ENCODE results near the gene HEPN1.

HEPN1 gene

DNA sequence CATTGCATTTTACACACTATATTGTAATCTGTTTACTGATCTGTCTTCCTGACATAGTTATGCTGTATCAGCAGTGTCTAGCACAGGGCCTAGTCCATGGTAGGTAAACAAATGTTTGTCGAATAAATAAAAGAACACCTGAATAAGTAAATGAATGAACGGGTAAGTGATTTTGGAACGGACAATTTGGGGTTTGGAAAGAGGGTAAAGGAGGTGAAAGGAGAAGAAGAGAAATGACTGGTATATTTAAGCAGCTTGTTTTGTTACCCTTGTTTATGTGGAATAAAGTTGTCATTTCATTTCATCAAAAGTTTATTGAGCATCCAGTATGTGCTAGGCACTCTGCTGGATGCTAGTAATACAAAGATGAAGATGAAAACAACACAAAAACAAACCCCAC lies at the start of gene HEPN1:
Gene HEPN1 (plus strand): TSS at position 301 of the 400 bp plus-strand sequence.
- DNase-seq: no peak

DNA sequence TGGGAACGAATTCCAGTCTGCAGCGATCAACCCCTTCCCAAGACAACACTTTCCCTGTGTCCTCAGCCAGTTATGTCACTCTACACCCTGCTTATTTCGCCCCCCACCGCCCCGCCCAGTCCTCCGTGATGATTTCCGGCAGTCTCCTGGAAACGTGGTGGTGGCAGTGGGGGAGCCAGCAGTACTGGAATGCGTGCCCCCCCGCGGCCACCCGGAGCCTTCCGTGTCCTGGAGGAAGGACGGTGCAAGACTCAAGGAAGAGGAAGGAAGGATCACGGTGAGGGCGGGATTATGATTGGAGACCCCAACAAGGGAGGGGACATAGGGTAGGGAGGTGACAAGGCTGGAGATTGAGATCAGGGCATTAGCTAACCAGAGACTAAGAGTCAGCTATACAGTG lies 49.7 kb upstream of the HEPN1 start:
- no peak for DNase-seq

DNA sequence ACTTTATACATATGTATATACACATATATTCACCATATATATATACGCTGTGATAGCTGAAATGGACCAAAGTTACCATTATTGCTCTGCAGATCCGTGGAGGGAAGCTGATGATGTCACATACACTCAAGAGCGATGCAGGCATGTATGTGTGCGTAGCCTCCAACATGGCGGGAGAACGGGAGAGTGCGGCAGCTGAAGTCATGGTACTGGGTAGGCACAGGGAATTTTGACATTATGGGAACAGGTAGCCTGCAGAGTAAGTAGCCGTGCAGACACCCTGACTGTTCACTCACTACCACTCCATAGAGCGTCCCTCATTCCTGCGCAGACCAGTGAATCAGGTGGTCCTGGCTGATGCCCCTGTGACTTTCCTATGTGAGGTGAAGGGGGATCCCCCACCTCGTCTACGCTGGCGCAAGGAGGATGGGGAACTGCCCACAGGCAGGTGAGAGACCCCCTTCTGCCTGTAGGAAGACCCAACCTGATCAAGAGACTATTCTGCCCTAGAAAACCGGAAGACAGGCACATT lies 49.1 kb upstream of the HEPN1 start:
- no peak for DNase-seq

DNA sequence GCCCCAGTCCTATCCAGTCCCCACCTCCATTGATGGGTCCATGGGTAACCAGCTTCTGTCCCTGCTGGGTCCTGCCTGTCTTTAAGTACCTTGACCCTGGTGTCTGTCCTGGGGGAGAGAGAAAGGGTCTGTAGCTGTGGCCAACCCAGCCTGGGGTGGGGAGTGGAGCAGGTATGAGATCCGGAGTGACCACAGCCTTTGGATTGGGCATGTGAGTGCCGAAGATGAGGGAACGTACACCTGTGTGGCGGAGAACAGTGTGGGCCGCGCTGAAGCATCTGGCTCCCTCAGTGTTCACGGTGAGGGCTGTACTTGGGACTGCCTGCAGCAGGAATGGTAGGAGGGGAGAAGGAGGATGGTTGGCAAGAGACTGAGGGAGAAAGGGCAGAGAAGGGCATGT lies 48.6 kb upstream of the HEPN1 start:
- DNase-seq: no peak

DNA sequence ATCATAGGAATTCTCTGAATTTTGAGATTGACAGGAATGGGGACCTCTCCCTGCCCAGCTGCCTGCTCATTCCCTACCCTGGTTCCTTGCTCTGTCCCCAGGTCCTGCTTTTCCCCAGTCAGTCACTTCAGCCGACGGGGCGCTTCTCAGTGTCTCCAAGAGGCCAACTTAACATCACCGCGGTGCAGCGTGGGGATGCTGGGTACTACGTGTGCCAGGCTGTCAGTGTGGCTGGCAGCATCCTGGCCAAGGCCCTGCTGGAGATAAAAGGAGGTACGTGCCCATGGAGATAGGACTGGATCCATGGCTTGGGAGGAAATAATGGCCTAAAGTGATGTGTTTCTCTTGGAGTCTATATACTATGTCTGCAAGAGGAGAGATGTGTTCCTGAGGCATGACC lies 46.8 kb upstream of the HEPN1 start:
- no peak for DNase-seq

DNA sequence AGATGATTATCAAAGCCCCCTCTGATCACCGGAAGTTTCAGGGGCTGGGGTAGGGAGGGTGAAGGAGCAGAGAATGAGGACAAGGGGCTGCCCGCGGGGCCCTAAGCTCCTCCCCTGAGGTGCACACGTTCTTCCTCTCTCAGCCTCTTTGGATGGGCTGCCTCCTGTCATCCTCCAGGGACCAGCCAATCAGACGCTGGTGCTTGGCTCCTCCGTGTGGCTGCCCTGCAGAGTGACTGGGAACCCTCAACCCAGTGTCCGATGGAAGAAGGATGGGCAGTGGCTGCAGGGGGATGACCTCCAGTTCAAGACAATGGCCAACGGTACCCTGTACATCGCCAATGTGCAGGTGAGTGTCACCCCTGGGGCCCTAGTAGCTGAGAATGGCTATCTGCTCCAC lies 46.3 kb upstream of the HEPN1 start:
- DNase-seq: no peak

DNA sequence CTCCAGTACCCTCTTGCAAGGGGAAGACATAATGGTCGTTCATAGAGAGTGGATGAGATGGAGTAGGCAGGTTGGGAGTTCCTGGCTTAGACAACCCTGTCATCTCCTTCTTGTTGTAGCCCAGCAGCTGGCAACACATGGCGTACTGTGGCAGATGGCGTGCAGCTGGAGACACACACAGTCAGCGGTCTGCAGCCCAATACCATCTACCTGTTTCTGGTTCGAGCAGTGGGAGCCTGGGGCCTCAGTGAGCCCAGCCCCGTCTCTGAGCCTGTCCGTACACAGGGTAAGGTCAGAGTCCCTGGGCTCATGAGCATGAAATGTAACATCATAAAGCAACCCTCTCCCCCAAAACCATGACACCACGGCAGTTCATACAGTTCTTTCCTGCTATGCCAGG lies 45.1 kb upstream of the HEPN1 start:
- DNase-seq: no peak

DNA sequence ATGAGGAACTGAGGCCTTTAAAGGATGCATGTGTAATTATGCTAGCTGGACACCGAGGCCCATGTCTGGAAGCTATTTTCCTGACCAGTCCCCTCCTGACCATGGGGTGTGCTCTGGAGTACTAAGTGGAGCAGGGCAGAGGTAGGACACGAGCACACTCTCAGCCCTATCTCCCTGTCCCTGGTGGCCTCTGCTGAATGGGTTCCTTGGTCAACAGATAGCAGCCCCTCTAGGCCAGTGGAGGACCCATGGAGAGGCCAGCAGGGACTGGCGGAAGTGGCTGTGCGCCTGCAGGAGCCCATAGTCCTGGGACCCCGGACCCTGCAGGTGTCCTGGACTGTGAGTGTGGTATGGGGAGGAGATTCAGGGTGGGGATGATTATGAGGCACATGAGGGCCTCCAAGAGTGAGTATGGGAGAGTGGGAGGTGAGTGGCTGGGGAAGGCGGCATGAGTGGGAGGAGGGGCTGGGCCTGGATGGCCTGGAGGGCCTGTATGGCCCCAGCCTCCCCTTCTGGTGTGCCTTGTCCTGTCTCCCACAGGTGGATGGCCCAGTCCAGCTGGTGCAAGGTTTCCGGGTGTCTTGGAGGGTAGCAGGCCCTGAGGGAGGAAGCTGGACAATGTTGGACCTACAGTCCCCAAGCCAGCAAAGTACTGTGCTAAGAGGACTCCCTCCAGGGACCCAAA lies 44.3 kb upstream of the HEPN1 start:
- no peak for DNase-seq

DNA sequence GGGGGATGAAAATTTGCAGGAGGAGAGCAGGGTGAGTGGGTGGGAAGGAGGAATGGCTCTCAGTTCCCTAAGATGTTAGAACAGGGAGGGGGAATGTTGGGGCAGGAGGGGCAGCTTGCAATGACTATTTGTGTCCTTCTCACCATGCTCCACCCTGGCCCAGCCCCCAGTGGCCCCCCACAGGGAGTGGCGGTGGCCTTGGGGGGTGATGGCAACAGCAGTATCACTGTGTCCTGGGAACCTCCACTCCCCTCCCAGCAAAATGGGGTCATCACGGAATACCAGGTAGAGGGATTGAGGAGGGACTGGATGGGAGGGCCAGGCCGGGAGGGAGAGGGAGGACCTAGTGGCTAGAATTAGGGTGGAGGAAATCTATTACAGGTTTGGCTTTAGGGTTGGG lies 43.6 kb upstream of the HEPN1 start:
- no peak for DNase-seq

DNA sequence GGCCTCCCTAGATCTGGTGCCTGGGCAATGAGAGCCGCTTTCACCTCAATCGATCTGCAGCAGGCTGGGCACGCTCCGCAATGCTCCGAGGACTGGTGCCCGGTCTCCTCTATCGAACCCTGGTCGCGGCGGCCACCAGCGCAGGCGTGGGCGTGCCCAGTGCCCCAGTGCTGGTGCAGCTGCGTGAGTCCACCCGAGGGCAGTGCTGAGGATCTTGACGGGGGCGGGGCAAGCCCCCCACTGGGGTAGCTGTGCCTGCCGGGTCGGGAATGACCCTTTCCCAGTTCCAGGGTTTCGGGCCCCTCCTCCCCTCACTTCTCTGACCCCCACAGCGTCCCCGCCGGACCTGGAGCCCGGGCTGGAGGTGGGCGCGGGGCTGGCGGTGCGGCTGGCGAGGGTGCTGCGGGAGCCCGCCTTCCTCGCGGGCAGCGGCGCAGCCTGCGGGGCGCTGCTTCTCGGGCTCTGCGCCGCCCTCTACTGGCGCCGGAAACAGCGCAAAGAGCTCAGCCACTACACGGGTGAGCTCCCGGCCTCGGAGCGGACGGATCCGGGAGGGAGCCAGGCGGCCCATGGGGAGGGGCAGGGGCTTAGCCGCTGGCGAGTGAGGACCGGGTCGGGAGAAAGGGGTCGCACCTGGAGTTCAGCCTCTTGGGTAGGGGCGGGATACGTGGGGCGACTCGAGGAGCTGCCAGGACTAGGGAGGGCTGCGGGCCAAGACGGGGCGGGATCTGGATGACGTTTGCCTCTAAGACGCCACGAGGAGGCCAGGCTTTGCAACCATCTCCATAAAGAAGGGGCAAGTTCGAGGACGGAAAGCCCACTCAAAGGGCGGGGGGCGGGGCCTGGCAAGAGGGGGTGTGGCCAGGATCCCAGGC lies 42.9 kb upstream of the HEPN1 start:
- peak; percentile 81 for DNase-seq

DNA sequence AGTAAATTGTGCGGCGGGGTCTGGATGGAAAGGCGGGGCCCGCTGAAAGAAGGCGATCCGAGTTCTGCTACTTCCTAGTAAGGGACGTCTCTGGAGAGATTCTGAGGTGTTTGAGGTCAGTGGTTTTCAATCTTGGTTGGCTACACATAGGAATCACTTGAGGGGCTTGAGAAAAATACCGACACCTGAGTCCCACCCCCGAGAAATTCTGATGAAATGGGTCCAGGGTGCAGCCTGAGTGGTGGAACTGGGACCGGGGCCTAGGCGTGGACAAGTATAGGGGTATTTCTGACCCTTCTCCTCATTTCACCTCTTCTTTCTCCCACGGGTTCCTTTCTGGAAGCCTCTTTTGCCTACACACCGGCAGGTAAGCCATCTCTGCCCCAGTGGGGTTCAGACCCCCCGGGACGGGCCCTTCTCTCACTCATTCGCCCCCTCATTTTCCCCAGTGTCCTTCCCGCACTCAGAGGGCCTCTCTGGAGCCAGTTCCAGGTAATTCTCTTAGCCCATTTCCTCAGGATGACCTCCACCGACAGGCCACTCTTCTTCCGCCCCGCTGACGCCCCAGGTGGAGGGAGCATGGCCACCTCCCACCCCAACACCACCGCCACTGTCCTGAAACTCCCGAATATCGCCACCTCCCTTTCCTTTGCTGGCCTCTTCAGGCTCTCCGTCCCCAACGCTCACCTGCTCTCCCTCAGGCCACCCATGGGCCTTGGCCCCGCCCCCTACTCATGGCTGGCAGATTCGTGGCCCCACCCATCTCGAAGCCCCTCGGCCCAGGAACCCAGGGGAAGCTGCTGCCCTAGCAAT lies 42.0 kb upstream of the HEPN1 start:
- DNase-seq: no peak

DNA sequence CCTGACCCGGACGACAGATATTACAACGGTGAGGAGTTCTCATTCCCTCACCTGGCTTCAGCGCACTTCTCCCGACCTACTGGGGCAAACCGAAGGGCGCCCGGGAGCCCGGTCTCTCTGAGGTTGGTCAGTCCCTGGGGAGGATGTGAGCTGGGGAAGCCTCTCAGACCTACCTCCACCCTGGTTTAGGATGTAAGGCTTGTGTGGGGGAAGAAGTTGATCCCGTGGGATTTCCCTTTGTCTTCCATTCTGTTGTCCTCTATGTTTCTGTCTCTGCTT lies 41.5 kb upstream of the HEPN1 start:
- no peak for DNase-seq

DNA sequence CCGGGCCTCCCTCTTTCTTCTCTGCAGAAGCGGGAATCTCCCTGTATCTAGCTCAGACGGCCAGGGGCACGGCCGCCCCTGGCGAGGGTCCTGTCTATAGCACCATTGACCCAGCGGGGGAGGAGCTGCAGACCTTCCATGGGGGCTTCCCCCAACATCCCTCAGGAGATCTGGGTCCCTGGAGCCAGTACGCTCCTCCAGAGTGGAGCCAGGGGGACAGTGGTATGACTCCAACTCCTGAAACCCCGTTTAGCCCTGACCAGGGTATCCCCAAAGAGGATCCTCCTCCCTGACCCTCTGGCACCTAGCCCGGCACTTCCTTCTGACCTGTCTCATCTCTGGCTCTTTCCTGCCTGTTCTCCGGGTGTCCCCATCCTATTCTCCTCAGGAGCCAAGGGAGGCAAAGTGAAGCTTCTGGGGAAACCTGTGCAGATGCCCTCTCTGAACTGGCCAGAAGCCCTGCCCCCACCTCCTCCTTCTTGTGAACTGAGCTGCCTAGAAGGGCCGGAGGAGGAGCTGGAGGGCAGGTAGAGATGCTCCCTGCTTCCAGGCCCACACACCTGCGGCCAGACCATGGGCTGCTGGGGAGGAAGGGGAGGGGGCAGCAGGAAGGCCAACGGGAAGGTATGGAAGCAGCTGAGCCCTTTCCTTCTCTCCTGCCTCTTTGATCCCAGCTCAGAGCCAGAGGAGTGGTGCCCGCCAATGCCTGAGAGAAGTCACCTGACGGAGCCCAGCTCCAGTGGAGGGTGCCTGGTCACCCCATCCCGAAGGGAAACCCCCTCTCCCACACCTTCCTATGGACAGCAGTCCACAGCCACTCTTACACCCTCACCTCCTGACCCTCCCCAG lies 40.9 kb upstream of the HEPN1 start:
- DNase-seq: no peak

DNA sequence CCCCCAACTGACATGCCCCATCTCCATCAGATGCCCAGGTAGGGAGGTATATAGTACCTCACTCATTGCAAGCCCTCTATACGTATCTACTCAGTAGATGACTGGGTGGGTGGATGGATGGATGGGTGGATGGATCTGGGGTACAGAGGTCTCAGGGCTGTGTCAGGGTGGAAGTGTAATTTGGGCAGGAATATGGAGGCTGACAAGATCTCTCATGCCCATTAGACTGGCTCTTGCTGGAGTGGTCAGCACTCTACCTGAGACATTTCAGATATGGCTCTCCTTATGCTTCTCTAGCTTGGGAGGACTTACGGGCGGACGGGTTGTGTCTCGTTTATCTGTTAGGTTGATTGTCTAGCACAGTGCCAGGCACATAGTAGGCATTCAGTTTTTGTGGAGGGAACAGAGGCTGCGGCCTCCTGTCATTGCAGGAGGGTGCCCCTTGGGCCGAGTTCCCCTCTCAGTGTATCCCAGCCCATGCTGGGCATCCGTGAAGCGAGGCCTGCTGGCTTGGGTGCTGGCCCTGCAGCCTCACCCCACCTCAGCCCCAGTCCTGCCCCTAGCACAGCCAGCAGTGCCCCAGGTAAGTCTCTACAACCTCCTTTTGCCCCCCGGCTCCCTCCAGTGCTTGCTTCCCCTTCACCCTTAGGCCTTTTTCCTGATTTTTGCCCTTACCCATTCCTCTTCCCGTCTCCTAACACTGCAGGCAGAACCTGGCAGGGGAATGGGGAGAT lies 40.1 kb upstream of the HEPN1 start:
- no peak for DNase-seq

DNA sequence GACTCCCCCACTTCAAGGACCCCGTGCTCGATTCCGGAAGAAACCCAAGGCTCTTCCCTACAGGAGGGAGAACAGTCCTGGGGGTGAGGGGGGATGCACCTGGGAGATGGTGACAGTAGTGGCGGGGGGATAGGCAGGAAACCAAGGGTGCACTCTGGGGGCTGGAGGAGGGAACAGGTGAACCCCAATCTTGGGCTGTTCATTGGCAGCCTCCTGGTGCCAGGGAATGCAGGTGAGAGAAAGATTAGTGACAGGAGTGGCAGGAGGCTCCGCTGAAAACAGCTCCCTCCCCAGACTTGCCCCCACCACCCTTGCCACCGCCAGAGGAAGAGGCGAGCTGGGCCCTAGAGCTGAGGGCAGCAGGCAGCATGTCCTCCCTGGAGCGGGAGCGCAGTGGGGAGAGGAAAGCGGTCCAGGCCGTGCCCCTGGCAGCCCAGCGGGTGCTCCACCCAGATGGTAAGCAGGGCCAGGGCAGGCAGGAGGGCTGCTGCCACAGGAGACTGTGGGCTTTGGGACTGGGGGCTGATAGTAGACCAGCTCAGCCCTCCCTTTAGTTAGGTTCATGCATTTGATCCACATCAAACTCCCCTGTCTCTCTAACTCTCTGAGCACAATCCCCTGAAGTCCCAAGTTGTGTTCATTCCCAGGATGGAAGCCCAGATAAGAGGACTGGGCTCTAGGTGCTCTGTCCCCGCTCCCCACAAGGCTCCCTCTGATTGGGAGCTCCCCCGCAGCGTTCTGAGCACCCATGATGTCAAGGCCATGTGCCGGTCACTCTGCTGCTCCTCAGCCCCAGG lies 39.4 kb upstream of the HEPN1 start:
- no peak for DNase-seq

DNA sequence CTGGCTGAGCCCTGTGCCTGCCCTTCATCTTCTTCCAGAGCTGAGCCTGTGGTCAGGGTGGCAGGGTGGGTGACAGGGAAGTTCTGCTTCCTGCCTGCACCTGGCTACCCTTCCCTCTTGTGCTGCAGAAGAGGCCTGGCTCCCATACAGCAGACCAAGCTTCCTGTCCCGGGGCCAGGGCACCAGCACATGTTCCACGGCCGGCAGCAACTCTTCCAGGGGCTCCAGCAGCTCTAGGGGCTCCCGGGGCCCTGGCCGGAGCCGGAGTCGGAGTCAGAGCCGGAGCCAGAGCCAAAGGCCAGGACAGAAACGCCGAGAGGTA lies 38.8 kb upstream of the HEPN1 start:
- DNase-seq: no peak

DNA sequence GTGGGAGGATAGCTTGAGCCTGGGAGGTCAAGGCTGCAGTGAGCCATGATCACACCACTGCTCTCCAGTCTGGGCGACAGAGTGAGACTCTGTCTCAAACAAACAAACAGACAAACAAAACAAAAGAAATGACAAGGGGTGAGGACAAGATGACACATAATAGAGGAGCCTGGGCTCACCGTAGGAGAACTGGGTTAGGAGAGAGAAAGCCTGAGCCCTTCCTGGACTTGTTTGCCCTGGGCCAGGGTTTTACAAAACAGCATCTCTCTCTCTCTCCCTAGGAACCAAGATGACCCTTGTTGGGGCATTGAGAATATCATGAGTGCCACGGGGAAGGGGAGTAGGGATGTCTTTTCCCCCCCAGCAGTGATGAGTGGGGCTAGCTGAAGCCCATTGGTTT lies 38.1 kb upstream of the HEPN1 start:
- DNase-seq: no peak

DNA sequence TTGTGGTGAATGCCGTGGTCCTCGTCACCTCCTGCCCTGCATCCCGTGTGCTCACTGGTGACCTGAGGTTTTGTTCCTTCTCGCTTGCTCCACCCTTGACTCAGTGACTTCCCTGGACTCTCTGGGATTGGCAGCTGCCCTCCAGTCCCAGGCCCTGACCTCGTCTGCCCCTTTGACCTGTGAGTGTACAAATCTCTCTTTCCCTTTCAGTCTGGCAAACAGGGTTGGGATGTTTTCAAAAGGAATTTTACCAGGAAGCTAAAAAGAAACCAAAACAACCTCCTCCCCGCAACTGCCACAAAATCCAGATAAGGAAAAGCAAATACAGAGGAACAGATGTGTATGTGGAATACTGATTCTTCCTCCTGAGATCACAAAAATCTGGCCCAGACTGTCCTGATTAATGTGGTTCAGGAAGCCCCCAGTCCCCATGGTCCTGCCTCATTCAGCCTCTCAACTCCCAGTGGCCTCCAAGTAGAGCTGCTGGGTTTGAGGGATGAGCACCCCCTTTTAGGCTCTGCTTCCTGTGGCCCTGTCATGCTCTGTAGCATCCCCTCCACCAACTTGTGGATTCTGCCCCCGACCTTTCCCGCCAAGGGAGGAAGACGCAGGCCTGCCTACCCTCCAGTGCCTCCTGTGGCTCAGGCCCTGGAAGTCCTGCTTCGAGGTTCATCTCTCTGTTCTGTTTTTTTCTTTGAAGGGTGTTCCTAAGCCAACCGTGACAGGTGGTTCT lies 36.5 kb upstream of the HEPN1 start:
- DNase-seq: no peak

DNA sequence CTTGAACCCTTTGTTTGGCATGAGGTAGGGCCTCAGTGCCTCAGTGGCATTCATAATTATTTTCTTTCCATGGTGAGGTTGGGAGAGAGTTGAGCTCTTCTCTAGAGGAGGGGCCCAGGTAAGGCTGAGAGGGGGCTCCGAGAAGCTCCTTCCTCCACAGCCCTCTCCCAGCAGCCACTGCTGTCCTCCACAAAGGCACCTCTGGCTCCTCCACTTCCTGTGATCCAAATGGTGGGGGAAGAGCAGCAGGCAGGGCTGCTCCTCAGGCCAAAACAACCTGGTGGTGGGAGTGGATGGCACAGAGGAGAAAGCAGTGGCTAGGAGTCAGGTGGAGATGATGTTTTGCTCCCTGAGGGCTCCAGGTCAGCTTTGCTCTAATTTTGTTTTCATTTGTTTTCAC lies 34.7 kb upstream of the HEPN1 start:
- no peak for DNase-seq

DNA sequence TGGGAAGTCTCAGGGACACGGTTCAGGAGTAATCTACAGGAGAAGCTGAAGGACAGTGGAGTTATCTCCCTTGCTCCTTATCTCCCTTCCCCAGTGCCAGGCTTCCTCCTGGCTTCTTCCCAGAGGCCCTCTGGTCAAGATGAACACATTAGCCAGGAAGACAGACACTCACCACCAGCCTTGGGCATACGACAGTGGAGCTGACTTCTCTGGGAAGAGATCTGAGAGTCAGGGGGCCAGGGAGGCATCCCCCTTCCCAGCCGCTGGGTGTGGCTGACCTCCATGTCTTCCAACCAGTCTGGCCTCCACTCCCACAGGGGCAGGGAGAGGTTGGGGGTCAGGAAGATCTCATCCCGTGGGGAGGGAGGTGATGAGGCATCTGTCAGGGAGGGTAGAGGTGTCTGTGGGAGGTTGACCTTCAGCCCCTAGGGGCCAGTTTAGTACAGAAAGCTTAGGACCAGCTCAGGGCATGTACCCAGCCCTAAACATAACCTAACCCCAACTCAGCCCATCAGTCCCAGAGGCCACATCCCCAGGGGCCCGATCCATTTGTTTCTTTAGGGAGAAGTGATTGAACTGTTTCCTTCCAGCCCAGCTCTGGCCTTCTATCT lies 34.1 kb upstream of the HEPN1 start:
- DNase-seq: no peak

Measured in activated CD4-positive, alpha-beta T cell treated with anti-CD3 and anti-CD28 coated beads, Interleukin-10, Interleukin-2, amounts not matched to agents 100 ng/mL and 50 ng/mL, durations not matched to agents 16 hours and 8 hours (primary cell).